Skin epidermis (tissue), 12 donors: ENCODE data around the gene C11orf16.
A peak's percentile ranks its signal among the peaks of the same experiment; 100 is the strongest.
"Not testable (repeated sequence)": the region's sequence is repeated elsewhere in the genome, so short reads cannot be mapped to it uniquely, and the experiment has no call there.

Experiments
- H3K27ac ChIP-seq, 21 experiments: fragments of 200-600 bp; sonication (generic) in 11 of 21; one replicate each; pipeline ENCODE4 v1.5.0; 2020; ENCODE audit warnings: mild to moderate bottlenecking in 3 of 21, inconsistent platforms in 2 of 21, moderate library complexity in 2 of 21
- H3K4me3 ChIP-seq, 7 experiments: fragments of 200-600 bp; sonication (generic) in 2 of 7; one replicate each; pipeline ENCODE4 v1.5.0; 2020; ENCODE audit warnings: inconsistent platforms in 2 of 7, mild to moderate bottlenecking in 2 of 7, moderate library complexity in 1 of 7

The C11orf16 gene

DNA sequence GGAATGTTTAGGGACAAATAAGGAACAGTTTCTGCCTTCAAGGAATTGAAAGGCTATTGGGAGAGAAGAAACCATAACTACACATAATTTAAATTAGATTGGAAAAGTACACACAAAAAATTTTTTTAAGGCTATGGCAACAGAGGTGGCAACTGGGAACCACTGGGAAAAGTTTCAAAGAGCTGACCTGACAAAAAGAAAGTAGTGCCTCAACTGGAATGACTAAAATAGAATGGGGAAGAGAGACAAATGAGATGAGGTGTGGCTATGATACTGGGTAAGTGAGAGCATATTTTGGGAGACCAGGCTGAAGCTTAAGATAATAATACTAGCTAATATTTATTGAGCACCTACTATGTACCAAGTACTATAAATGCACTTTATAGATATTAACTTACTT is 24.6 kb downstream of the C11orf16 start:
- Histone ChIP-seq H3K4me3 (no peak overlapping the region), H3K27ac (no peak overlapping the region)

DNA sequence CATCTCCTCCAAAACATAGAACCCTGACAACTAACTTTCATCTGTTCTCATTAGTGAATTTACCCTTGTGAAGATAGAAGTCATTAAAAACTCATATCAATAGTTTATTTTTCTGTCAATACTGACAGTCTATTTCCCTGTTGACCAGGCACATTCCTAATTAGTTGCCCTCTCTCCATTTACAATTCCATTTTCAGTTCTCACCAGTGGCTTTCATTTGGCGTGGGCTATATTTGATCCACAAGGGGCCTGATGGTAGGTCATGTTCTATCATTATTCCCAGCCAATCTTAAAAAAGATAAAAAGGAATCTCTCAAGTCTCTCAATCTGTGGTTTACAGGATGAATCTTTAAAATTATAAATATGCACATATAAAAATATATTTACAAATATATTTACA is 25.6 kb downstream of the C11orf16 start:
- H3K27ac ChIP-seq: peak overlapping the region in 1 of 21 experiments; percentile 42

DNA sequence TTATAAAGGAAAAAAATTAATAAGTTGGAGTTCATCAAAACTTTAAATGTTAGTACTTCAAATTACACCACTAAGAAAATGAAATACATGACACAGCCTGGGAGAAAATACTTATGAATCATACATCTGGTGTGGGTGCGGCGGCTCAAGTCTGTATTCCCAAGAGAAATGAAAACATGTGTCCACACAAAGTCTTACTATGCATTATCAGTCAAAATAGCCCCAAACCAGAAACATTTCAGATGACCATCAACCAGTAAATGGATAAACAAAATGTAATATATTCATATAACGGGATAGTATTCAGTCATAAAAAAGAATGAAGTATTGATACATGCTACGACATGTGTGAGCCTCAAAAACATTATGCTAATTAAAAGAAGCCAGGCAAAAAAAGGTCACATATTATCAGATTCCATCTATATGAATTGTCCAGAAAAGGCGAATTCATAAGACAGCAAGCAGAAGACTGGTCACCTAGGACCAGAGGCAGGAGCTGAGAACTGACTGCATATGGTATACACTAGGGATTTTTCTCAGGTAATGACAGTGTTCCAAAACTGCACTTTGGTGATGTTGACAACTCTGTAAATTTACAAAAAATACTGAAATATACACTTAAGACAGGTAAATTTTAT is 27.1 kb downstream of the C11orf16 start:
- Histone ChIP-seq H3K4me3 (no peak overlapping the region), H3K27ac (peak overlapping the region in 2 of 21 experiments; percentile 31 to 35)

More for the DNA sequence above, 25.6 kb downstream of the C11orf16 start:
- no peak overlapping the region for H3K4me3 ChIP-seq

DNA sequence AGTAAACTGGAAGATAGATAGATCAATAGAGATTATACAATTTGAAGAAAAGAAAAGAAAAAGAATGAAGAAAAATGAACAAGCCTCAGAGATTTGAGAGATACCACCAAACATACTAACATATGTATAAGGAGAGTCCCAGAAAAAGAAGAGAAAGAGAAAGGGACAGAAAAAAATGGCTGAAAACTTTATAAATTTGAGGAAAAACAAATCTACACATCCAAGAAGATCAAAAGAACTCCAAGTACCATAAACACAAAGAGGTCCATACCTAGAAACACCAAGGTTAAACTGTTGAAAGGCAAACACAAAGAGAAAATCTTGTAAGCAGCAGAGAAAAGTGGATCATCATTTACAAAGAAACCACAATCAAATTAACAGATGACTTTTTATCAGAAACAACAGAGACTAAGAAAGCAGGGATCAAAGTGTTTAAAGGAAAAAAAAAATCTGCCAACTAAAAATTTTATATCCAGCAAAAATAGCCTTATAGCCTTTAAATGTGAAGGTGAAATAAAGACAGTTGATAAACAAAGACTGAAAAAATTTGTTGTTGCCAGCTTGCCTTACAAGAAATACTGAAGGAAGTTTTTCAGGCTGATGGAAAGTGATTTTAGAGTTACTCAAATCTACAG is 33.5 kb downstream of the C11orf16 start:
- Histone ChIP-seq H3K27ac (no peak overlapping the region), H3K4me3 (no peak overlapping the region)

DNA sequence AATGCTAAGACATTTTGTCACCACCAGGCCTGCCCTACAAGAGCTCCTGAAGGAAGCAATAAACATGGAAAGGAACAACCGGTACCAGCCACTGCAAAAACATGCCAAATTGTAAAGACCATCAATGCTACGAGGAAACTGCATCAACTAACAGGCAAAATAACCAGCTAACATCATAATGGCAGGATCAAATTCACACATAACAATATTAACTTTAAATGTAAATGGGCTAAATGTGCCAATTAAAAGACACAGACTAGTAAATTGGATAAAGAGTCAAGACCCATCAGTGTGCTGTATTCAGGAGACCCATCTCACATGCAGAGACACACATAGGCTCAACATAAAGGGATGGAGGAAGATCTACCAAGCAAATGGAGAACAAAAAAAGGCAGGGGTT is 41.6 kb downstream of the C11orf16 start:
- not testable (repeated sequence) for H3K4me3 ChIP-seq, H3K27ac ChIP-seq

DNA sequence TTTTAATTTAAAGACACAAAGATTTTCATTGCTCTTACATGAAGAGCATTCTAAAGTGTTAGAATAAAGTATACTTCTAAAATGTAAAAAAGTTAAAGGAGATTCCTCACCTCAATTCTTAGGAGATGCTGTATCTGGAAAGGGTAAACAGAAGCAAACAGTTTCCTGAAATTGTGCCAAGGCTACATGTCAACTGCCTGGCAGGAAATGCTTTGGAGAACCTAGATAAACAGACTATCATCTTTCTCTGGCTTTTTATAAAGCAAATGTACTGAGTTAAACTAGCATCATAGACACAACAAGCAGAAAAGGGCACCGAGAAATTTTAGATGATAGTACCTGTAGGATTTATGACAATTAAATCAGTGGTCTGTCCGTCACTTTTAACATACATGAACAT is 46.4 kb downstream of the C11orf16 start:
- Histone ChIP-seq H3K27ac (no peak overlapping the region), H3K4me3 (no peak overlapping the region)

DNA sequence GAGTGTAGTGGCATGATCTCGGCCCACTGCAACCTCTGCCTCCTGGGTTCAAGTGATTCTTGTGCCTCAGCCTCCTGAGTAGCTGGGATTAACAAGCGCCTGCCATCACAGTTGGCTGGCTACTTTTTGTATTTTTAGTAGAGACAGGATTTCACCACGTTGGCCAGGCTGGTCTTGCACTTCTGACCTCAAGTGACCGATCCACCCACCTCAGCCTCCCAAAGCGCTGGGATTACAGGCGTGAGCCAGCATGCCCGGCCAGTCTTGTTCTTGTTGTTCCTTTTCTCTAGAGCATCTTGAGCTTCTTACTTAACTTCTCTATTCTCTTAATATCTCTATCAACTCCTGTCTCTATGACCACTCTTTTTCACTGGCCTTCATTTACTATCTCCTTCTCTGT is 51.2 kb downstream of the C11orf16 start:
- not testable (repeated sequence) for H3K4me3 ChIP-seq, H3K27ac ChIP-seq

DNA sequence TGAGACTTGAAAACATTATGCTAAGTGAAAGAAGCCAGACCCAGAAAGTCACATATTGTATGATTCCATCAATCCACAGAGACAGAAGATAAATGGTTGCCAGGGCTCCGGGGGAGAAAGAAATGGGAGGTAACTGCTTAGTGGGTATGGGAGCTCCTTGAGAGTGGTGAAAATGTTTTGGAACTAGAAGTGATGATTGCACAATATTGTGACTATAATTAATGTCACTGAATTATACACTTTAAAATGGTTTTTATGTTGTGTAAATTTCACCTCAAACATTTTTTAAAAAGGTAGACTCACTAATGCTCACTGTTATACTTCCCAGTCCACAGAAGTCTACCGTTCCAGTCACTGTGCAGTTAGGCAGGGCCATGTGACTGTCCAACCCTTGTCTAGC is 54.0 kb downstream of the C11orf16 start:
- H3K4me3 ChIP-seq: no peak overlapping the region
- no peak overlapping the region for H3K27ac ChIP-seq

DNA sequence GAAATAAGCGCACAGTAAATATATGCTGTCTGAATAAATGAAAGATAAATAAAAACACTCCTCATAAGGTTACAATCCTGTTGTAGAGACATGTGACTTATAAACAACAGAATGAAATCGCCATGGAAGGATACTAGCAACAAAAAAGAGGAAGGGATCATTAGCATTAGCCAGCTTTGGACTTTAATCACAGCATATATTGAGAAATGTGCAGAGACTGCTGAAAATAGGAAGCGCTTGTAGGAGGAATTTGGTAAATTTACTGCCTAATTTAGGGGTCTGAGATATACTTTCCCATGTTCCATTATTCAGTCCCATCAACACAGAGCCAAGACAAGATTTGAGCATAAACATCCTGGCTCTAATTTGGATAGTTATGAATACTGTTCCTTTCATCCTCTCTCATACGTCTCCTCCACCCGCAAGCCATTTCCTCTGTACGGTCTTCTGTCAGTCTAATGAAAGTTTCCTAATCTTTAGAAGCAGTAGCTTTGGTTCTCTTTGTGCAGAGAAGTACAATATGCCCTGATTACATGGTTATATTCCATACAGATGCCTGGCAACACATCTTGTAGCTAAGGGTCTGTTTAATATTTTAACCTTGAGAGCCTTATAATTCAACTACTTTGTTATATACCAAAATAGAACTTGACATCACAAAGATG is 58.9 kb downstream of the C11orf16 start:
- Histone ChIP-seq H3K4me3 (no peak overlapping the region), H3K27ac (no peak overlapping the region)

DNA sequence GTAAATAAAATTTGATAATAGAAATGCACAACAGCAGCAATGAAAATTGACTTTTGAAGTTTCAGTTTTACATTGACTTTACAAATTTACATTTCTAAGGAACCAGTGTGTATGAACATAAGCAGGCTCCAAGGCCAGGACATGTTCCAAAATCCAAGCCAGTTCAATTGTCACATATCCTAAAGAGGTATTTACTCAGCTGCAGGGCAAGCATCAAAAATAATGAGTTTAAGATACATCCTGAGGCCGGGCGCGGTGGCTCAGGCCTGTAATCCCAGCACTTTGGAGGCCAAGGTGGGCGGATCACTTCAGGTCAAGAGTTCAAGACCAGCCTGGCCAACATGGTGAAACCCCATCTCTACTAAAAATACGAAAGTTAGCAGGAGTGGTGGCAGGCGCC is 60.8 kb downstream of the C11orf16 start:
- Histone ChIP-seq H3K4me3 (no peak overlapping the region), H3K27ac (peak overlapping the region in 13 of 21 experiments; percentile 2 to 97 (median 86))

DNA sequence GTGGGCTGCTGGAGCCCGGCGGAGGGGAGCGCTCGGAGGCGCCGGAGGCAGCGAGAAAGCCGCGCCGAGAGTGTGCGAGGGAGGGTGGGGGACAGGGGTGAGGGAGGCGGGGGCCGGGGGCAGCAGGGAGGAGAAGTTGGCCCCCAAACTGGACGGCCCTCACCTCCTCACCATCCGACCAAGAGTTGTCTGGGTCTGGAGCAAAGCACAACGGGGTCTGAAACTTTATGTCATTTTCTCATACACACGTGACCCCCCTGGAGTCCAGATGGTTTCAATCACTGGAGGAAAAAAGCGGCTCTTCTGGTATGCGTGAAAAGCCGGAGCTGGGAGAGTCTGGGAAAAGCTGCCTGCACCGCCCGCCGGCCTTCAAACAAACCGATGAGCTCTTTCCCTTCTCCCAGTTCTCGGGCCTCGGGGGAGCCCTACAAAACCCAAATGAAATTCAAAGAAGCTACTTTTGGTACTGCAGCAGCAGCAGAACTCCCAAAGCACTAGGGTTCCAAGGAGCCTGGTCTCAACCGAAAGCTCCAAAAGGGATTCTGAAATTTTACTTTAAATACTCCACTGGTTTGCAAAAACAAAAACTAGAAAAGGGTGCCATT is 61.5 kb downstream of the C11orf16 start:
- Histone ChIP-seq H3K27ac (peak overlapping the region; percentile 27 to 97 (median 89)), H3K4me3 (peak overlapping the region; percentile 60 to 84 (median 77))

DNA sequence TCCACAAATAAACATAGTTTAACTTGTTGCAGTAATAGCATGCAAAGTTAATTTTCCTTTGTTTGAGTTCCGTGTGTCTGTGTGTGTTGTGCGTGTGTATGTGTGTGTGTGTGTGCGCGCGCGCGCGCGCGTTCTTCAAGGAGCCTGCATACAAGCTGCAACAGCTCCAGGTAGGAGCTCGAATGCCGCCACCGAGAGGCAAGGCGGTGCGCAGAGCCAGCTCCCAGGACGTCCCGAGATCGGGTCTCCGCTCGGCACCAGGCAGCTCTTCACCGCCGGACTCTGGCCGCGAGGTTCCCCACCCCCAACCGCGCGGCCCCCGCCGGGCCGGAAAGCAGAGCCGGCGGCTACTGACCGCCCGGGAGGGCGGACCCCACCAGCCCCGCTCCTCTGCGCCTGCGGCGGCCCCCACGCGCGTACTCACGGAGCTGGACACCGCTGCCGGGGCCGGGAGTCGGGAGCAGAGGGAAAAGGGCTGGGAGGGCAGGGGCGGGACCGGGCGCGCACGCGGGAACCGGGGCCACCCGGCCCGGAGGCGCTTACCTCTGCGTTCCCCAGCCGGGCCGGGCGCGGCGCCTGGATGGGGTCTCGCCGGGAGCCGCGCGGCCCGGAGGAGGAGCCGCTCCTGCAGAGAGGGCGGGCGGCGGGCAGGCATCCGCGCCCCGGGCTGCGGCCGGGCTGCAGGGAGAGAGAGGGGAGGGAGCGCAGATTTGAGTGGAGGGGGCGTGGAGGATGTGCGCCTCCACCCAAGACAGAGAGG is 62.2 kb downstream of the C11orf16 start:
- Histone ChIP-seq H3K27ac (peak overlapping the region; percentile 27 to 97 (median 89)), H3K4me3 (peak overlapping the region; percentile 60 to 84 (median 77))
